Measurements from ENCODE around the gene LZIC. TPM values are rescaled to one million over a fixed set of nuclear protein-coding genes. Genes with fewer than 3 reads are reported as not detected.

Gene LZIC
- total RNA-seq, 1 donor from 2014 or later, result 90.5 TPM

DNA sequence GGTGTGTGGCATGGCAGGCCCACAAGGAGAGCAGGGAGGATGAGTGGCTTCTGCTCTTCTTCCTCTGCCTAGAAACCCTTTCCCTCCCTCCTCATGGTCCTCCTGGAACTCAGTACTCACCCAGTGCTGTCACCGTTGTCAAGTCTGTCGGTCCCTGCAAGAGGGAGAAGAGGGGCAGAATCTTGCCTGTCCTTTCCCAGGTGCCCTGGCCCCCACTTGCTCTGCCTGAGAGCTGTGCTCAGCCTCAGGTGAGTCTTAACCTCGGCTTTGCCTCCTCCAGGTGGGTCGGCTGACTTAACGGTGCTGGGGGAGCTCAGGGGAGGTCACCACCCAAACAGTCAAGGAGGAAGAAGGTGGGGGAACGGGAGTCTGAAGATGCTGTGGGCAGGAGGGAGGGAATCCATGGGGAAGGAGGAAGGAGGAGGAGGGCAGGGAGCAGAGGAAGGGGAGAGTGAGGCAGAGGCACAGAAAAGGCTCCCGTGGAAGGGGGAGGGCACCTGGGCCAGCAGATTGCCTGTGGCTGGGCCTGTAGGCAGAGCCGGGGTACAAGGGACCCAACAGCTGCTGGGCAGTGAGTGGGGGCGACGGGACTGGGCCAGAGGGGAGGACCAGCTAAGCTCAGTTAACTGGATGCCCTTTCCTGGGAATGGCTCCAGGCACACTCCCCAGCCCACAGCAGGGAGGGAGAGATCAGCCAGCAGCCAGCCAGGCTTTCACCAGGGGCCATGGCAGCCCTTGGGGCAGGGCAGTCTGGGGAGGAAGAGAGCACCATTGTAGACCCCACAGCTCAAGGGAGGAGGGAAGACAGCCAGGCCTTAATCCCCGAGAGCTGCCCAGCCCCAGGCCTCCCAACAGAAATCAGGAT is 59.4 kb downstream of the LZIC start:
- no peak for DNase-seq

DNA sequence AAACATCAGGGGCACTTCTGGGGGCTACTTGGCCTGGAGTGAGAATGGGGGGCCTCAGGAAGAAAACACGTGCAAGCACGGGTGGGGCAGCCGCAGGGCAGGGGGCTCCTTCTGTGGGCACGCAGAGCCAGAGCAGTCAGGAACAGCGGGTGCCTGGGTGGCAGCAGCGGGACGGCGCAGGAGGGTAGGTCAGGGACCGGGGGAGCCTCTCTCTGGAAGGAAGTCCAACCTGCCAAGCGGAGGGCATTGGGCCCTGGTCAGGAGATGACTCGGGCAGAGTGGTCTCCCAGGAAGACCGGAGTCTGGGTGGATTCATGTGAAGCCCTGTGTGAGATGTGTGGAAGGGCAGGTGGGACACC is 60.3 kb downstream of the LZIC start:
- no peak for DNase-seq

DNA sequence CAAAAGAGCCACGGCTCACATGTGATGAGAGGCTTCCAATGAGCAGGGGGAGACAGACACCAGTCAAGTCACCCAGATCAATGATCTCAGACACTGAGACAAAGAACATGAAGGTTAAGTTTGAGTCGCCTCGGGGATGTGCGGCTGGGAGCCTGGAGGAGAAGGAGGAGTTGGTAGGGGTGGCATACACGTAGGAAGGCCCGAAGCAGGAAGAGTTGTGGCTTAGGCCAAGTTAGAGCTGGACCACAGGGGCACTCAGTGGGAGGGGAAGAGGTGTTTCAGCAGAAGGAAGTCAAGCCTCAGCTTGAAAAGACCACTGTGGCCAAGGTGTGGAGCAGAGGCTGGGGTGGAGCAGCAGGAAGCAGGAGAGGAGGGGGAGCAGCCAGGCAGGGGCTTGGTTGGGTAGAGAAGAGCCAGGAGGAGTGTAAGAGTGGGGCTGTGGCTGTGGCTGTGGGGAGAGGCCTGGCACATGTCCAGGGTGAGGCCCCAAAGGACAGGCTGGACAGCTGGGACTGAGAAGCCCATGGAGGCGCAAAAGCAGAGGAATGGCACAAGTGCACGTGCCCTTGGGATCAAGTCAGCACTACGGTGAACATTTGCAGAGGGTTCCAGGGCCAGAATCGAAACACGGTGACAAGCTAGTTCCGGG is 60.8 kb downstream of the LZIC start:
- DNase-seq, result no peak

DNA sequence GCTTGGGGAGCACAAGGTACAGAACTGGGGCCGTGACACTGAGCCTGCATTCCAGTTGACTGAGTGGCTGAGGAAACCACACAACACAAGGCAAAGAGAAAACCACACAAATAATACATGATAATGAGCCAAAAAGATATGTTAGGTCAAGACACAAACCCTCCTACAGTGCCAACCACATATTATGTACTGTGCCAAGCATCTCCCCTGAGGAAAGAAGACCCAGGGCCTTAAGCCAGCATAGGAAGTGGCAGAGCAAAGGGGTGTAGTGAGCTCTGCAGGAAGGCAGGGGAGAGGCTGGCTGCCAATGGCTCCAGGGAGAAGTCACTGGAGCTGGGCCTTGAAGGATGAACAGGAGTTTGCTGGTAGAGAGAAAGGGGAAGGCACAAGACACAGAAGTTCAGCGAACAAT is 61.3 kb downstream of the LZIC start:
- DNase-seq, result no peak

Small RNA genes lying within 50 kb of the gene (small RNA-seq; reads per million reads assigned to genes)
- gene MIR5697, result not detected

Other genes starting within 250 kb of the LZIC start
- 129 TPM for gene CLSTN1, start 119.4 kb downstream of the LZIC start, total RNA-seq
- 40.1 TPM for gene CTNNBIP1, start 33.1 kb downstream of the LZIC start, total RNA-seq
- 6.1 TPM for gene NMNAT1, start 84 bp upstream of the LZIC start, total RNA-seq
- gene RBP7, start 53.8 kb upstream of the LZIC start, total RNA-seq, result not detected
- 35.4 TPM for gene UBE4B, start 89.6 kb upstream of the LZIC start, total RNA-seq